AG10803 (cell line): ENCODE measurements around the gene SAP25.

Source experiments
- DNase-seq: peaks from one replicate; pipeline ENCODE4 v3.0.0; 2010; ENCODE audit warnings: low read depth
- H3K4me3 ChIP-seq: 2 replicates; pipeline ENCODE4 v1.5.1; 2011; ENCODE audit warnings: mild to moderate bottlenecking, low read length, control low read depth
- TF ChIP-seq, protein P1 (sequence below): conservative IDR thresholded peaks from 2 replicates; pipeline ENCODE4 v1.5.1; 2011; ENCODE audit warnings: mild to moderate bottlenecking, low read length, control low read depth, inconsistent platforms

Gene SAP25

DNA sequence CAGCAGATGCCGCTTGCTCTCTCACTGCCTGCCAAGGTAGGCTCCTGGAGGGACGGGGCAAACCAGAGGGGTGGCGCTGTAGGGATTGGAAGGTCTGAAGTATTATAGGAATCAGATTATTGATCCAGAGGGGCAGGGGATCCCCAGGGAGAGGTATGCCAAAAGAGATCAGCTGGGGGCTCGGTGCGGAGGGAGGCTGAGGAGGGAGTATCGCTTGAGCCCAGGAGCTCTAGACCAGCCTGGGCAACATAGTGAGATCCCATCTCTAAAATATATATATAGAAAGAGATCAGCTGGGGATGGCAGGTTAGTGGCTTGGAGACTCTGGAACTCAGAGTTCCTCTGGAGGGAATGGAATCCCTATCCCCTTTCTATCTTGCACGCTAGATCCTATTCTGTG, 21.5 kb upstream of the SAP25 start:
- TF ChIP-seq, protein P1, sequence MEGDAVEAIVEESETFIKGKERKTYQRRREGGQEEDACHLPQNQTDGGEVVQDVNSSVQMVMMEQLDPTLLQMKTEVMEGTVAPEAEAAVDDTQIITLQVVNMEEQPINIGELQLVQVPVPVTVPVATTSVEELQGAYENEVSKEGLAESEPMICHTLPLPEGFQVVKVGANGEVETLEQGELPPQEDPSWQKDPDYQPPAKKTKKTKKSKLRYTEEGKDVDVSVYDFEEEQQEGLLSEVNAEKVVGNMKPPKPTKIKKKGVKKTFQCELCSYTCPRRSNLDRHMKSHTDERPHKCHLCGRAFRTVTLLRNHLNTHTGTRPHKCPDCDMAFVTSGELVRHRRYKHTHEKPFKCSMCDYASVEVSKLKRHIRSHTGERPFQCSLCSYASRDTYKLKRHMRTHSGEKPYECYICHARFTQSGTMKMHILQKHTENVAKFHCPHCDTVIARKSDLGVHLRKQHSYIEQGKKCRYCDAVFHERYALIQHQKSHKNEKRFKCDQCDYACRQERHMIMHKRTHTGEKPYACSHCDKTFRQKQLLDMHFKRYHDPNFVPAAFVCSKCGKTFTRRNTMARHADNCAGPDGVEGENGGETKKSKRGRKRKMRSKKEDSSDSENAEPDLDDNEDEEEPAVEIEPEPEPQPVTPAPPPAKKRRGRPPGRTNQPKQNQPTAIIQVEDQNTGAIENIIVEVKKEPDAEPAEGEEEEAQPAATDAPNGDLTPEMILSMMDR: no peak
- no peak overlapping the region for H3K4me3 ChIP-seq
- no peak for DNase-seq

DNA sequence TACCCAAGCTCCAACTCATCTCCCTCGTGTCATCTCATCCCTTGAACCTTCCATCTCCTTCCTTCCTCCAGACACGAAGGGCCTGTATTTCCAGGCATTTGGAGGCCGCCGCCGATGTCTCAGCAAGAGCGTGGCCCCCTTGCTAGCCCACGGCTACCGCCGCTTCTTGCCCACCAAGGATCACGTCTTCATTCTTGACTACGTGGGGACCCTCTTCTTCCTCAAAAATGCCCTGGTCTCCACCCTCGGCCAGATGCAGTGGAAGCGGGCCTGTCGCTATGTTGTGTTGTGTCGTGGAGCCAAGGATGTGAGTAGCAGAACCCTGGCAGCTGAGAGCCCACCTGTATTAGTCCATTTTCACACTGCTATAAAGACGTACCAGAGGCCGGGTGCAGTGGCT, 17.9 kb upstream of the SAP25 start:
- H3K4me3 ChIP-seq: no peak overlapping the region
- no peak for DNase-seq
- TF ChIP-seq, protein P1: no peak

DNA sequence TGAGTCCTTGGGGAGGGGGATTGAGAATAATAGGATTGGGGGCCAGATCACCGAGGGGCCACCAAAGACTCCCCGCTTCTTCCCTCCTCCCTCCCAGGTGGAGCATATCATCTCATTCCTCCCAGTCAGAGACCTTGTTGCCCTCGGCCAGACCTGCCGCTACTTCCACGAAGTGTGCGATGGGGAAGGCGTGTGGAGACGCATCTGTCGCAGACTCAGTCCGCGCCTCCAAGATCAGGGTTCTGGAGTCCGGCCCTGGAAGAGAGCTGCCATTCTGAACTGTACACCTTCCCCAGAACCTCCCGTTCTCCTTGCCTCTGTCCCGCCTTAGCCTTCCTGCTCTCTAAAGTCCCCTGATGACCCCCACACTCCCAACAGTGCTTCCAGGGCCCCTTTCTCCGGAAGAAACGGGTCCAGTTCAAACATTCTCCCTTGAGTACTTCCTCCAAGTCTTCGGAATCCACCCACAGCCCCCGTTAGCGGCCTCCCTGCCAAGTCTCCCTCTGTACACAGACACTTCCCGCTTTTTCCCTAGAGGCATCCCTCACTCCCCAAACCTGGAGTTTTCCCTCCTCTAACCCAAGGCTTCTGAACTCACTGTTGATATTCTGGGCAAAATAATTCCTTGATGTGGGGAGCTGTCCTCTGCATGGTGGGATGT, 16.5 kb upstream of the SAP25 start:
- TF ChIP-seq, protein P1: no peak
- H3K4me3 ChIP-seq: no peak overlapping the region
- DNase-seq: no peak

DNA sequence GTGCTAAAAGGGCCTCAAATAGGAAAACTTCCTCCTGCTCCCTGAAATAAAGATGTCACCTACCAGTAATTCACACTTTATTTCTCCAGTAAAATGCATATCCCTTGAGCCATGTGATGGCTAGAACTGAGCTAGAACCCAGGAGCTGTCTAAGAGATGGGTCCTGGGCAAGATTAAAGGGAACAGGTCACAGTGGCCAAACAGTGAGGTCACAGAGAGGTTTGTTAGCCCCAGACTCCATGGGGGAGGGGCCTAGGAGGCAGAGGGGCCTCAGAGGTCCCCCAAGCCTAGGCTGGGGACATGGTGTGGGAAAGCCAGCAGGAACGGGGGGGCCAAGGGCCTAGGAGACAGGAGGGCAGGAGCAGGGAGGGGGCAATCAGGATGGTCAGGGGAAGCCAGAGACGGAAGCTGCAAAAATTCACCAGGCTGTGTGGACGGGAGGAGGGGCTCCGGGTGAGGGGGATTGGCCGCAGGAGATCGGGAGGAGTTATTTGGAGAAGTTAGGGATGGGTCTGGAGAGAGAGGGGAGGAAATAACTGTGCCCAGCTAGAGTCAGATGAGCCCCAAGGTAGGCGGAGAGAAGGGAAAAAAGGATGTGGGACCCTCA, 15.7 kb upstream of the SAP25 start:
- TF ChIP-seq, protein P1: no peak
- no peak for DNase-seq
- H3K4me3 ChIP-seq: no peak overlapping the region

DNA sequence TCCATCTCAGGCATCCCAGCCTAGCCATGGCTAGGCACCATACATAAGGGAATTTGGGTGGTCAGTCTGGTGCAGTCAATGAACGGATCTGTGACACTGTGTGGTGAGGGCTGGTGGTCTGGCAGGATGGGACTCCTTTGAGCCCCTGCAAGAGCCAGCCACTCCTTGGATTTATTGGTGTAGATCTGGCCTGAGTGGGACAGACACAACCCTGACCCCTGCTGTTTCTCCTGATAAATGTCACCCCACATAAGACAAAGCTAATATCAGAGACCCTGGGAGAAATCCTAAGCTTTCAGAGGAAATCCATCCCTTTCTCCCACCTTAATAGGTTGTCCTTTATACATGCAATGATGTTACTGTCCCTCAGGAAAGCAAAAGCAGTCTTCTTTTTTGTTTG, 14.7 kb upstream of the SAP25 start:
- no peak overlapping the region for H3K4me3 ChIP-seq
- TF ChIP-seq, protein P1: peak; percentile 51
- DNase-seq: peak; percentile 29

DNA sequence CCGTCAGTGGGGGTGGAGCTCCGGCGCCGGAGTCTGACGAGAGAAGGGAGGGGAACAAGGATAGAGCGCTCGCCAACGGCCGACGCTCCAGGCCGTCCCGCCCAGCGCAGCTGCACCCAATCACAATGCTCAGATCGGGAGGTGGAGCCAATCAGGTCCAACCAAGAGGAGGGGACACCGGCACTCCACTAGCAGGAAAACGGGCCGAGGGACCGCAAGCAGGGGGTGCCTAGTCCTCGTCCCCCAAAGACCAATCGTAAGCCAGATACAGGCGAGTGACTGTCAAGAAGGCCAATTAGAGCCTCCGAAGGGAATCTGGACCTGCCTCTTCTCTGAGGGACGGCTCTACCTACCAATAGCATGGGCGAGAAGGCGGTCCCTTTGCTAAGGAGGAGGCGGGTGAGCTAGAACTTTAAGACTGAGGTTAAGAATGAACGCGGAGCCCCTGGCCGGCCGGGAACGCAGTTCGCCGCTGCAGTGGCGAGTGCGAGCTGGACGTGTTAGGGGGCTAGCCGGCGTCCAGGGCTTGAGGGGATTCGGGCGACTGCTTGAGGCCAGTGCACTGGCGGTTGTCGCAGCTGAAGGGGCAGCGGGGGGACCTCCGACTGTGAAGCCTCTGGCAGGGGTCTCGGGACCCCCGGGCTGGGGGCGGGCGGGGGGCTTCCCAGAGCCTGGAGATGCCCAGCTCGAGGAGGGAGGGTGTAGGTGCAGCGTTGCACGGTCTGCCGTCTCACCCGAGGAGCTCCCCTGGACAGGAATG, 12.7 kb upstream of the SAP25 start, which contains the start of gene FBXO24:
TSS of gene FBXO24 (plus strand) at position 63 of the 760 bp plus-strand sequence. CDS start at position 361, 298 bp downstream.
- TF ChIP-seq, protein P1: no peak
- DNase-seq: peak; percentile 100
- H3K4me3 ChIP-seq: peak within 1 kb of the TSS; percentile 84
